Breast epithelium (tissue), 3 donors: ENCODE measurements around the gene ZDHHC20.

ENCODE experiments used
- CTCF ChIP-seq, 3 donors: fragments of 450-650 bp; IDR thresholded peaks; one replicate each; pipeline ENCODE4 v1.5.1; 2016 to 2017; ENCODE audit warnings: antibody characterized with exemption in 3 of 3, mild to moderate bottlenecking in 3 of 3, moderate library complexity in 3 of 3
- POLR2AphosphoS5 ChIP-seq, 3 donors: sonication (generic); formaldehyde crosslinking; IDR thresholded peaks; one replicate each; pipeline ENCODE4 v1.6.1; 2017; ENCODE audit warnings: antibody characterized with exemption in 3 of 3

- TF ChIP-seq CTCF (IDR thresholded peaks at IDR 0.05) (no peak), POLR2AphosphoS5 (IDR thresholded peaks at IDR 0.05) (no peak)
These were observed 98.6 kb downstream of the ZDHHC20 start for GRCh38 chr13:21360463-21360862.
